Upper lobe of left lung (tissue), 4 donors: ENCODE results near the gene ABHD11.

Experiments
- CTCF ChIP-seq, 6 experiments: fragments of 450-650 bp in 4 of 6; fragments of 200-600 bp in 2 of 6; sonication (generic) in 2 of 6; IDR thresholded peaks; one replicate each; pipeline ENCODE4 v1.5.1; 2016 to 2019; ENCODE audit warnings: antibody characterized with exemption in 6 of 6
- POLR2A ChIP-seq, 4 donors: fragments of 450-650 bp; IDR thresholded peaks; one replicate each; pipeline ENCODE4 v1.5.1; 2016 to 2017; ENCODE audit warnings: antibody characterized with exemption in 4 of 4, mild to moderate bottlenecking in 2 of 4
- POLR2AphosphoS5 ChIP-seq, 2 donors: sonication (generic); formaldehyde crosslinking; IDR thresholded peaks; one replicate each; pipeline ENCODE4 v1.5.1; 2017; ENCODE audit warnings: antibody characterized with exemption in 2 of 2

- TF ChIP-seq CTCF (IDR thresholded peaks at IDR 0.05) (no peak), POLR2A (IDR thresholded peaks at IDR 0.05) (no peak), POLR2AphosphoS5 (IDR thresholded peaks at IDR 0.05) (no peak)
Observed at GRCh38 chr7:73730485-73730884, 8.1 kb downstream of the ABHD11 start.
